ENCODE results near the gene USP27X.

Gene USP27X

GRCh38 chrX:49892542-49892941 is 13.3 kb downstream of the USP27X start:
- no peak for DNase-seq

GRCh38 chrX:49896951-49897350 is 17.7 kb downstream of the USP27X start:
- DNase-seq = no peak

GRCh38 chrX:49901048-49901447 is 21.8 kb downstream of the USP27X start:
- no peak for DNase-seq

- peak; percentile 27 for DNase-seq
Measured at GRCh38 chrX:49910344-49910743, 31.1 kb downstream of the USP27X start.

- no peak for DNase-seq
Measured at GRCh38 chrX:49912086-49912485, 32.8 kb downstream of the USP27X start.

- DNase-seq = no peak
Measured at GRCh38 chrX:49912861-49913260, 33.6 kb downstream of the USP27X start.

- DNase-seq = no peak
Measured at GRCh38 chrX:49915361-49916222, 36.3 kb downstream of the USP27X start.

GRCh38 chrX:49919617-49920016 is 40.3 kb downstream of the USP27X start:
- no peak for DNase-seq

- no peak for DNase-seq
Measured at GRCh38 chrX:49921109-49921508, 41.8 kb downstream of the USP27X start.

GRCh38 chrX:49922291-49923241 is 43.3 kb downstream of the USP27X start, which contains the start of gene CLCN5:
CLCN5 (plus strand) TSS chrX:49922596; CDS start chrX:49925299, 2,703 bp downstream.
- DNase-seq = peak; percentile 73

GRCh38 chrX:49925176-49925575 is 45.9 kb downstream of the USP27X start:
- no peak for DNase-seq

- DNase-seq = no peak
Measured at GRCh38 chrX:49930039-49930438, 50.8 kb downstream of the USP27X start.
